Nephron (organoid): ENCODE data around the gene JMY.
"Not testable (repeated sequence)": the region's sequence is repeated elsewhere in the genome, so short reads cannot be mapped to it uniquely, and the experiment has no call there.

ENCODE experiments used
- H3K27ac Mint-ChIP-seq, 3 experiments: 2 replicates each; pipeline ENCODE4 v1.8.0; 2020; ENCODE audit warnings: mixed read lengths in 3 of 3, mild to moderate bottlenecking in 2 of 3, moderate library complexity in 1 of 3
- H3K27me3 Mint-ChIP-seq: 2 replicates; pipeline ENCODE4 v1.8.0; 2021; ENCODE audit warnings: low read depth, mild to moderate bottlenecking, moderate library complexity, mixed read lengths
- H3K36me3 Mint-ChIP-seq: 2 replicates; pipeline ENCODE4 v1.8.0; 2020; ENCODE audit warnings: low read depth, mixed read lengths
- H3K4me1 Mint-ChIP-seq: 2 replicates; pipeline ENCODE4 v1.8.0; 2020; ENCODE audit warnings: mixed read lengths
- H3K4me3 Mint-ChIP-seq, 3 experiments: 2 replicates each; pipeline ENCODE4 v1.8.0; 2020; ENCODE audit warnings: mild to moderate bottlenecking in 3 of 3, mixed read lengths in 3 of 3, moderate library complexity in 2 of 3
- H3K9me3 Mint-ChIP-seq: 2 replicates; pipeline ENCODE4 v1.8.0; 2020; ENCODE audit warnings: mixed read lengths
- TF ChIP-seq, protein P1 (sequence below), 3 experiments: fragments of 200-600 bp; sonication (generic); IDR thresholded peaks; one replicate each; pipeline ENCODE4 v1.5.0; 2021; ENCODE audit warnings: antibody characterized with exemption in 3 of 3; ENCODE audit not compliant: unreplicated experiment in 3 of 3

Gene JMY

DNA sequence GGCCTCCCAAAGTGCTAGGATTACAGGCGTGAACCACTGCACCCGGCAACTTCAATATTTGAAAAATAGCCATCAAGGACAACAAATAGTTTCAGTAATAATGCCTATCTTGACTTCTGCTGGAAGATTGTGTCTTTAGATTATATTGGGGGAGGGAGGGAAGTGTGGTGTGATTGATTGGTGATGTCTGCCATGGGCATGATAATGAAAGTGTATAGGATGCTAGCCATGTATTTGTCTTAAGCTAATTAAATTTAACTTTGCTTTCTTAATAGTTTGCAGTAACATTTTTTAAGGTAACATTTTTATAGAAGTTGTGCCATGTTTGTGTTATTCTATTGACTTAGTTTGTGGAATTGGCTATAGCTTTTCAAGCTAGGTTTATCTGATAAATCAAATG is 4.6 kb downstream of the JMY start:
- Mint-ChIP-seq H3K4me1 (peaks cover 43% of the 10 kb centered on the region), H3K9me3 (no peaks in the 10 kb centered on the region), H3K27ac (no peak overlapping the region), H3K36me3 (peaks cover 8% of the 10 kb centered on the region), H3K27me3 (peaks cover 7% of the 10 kb centered on the region), H3K4me3 (peak overlapping the region; percentile 13 to 62 (median 42))
- TF ChIP-seq, protein P1, sequence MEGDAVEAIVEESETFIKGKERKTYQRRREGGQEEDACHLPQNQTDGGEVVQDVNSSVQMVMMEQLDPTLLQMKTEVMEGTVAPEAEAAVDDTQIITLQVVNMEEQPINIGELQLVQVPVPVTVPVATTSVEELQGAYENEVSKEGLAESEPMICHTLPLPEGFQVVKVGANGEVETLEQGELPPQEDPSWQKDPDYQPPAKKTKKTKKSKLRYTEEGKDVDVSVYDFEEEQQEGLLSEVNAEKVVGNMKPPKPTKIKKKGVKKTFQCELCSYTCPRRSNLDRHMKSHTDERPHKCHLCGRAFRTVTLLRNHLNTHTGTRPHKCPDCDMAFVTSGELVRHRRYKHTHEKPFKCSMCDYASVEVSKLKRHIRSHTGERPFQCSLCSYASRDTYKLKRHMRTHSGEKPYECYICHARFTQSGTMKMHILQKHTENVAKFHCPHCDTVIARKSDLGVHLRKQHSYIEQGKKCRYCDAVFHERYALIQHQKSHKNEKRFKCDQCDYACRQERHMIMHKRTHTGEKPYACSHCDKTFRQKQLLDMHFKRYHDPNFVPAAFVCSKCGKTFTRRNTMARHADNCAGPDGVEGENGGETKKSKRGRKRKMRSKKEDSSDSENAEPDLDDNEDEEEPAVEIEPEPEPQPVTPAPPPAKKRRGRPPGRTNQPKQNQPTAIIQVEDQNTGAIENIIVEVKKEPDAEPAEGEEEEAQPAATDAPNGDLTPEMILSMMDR (IDR thresholded peaks at IDR 0.05; ENCODE audit: unreplicated experiment in 3 of 3): no peak

DNA sequence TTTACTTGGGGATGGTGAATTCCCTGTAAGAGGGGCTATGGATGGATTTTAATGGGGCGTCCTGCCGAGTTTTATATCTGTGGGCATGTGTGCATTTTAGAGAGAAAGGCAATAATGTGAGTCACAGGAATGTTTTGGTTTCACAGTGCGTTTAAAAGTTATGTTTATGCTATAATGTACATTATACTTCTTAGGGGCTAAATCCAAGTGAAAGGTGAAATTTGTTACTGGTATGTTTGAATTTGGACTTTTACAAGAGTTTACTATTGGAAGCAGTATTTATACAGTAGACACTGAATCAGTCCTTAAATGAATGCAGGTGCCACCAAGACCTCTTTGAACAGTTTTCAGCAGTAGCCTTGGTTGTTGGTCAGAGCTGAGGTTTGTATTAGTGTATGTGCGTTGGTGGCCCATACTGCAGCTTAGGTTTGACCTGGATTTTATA is 5.6 kb downstream of the JMY start:
- H3K9me3 Mint-ChIP-seq: no peaks in the 10 kb centered on the region
- H3K27me3 Mint-ChIP-seq: peaks cover 6% of the 10 kb centered on the region
- H3K27ac Mint-ChIP-seq: no peak overlapping the region
- TF ChIP-seq, protein P1 (IDR thresholded peaks at IDR 0.05; ENCODE audit: unreplicated experiment in 3 of 3): no peak
- peaks cover 8% of the 10 kb centered on the region for H3K36me3 Mint-ChIP-seq
- peaks cover 42% of the 10 kb centered on the region for H3K4me1 Mint-ChIP-seq
- peak overlapping the region in 2 of 3 experiments; percentile 12 to 51 for H3K4me3 Mint-ChIP-seq

DNA sequence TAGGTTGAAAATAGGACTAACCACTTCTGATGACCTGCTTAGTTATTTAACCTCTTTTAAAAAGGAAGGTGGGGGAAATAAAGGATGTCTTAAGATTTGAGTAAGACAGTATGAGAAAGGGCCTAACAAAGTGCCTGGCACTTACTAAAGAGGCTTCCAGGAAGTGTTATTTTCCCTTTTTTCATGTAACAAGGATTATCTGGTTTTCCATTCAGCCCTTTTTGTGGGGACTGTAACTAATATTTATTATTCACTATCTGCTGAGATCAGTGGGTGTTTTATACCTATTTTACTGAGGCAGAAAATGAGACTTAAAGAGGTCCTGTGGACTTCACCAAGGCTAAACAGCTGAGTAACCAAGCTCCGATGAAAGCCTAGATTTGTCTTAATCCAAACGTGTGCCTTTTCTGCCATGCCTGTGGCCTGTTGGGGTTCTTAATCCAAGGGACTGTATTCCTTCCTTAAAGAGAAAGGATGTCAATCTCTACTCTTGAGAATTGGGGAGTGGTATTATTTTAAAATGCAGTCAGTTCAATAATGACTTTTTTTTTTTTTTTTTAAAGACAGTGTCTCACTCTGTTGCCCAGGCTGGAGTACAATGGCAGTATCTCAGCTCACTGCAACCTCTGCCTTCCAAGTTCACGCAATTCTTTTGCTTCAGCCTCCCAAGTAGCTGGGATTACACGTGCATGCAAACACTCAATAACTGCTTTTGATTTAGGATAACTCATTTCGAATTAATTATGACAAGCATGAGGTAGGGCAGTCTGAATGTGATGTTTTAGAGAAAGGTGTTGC is 6.5 kb downstream of the JMY start:
- TF ChIP-seq, protein P1 (IDR thresholded peaks at IDR 0.05; ENCODE audit: unreplicated experiment in 3 of 3): no peak
- H3K27ac Mint-ChIP-seq: peak overlapping the region in 1 of 3 experiments; percentile 14
- H3K4me3 Mint-ChIP-seq: no peak overlapping the region
- peaks cover 42% of the 10 kb centered on the region for H3K4me1 Mint-ChIP-seq
- no peaks in the 10 kb centered on the region for H3K9me3 Mint-ChIP-seq
- peaks cover 8% of the 10 kb centered on the region for H3K36me3 Mint-ChIP-seq
- peaks cover 2% of the 10 kb centered on the region for H3K27me3 Mint-ChIP-seq

DNA sequence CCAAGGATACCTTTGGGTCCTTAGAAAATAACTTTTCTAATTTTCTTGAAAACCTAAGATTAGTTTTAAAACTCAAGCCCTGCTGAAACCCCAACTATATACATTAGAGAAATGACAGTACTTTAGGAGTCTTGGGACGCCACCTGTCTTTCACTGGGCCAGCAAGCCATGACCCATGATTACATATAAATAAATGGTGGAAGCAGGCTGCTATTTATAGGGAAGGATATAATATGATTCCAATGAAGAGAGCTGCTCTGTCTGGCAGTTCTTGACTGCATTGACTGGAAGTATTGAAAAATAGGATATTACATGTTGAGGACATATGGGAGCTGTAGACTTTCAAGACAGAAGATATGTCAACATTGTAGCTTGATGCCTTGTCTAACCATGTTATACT is 7.3 kb downstream of the JMY start:
- H3K36me3 Mint-ChIP-seq: peaks cover 8% of the 10 kb centered on the region
- peaks cover 34% of the 10 kb centered on the region for H3K4me1 Mint-ChIP-seq
- peak overlapping the region in 1 of 3 experiments; percentile 14 for H3K27ac Mint-ChIP-seq

DNA sequence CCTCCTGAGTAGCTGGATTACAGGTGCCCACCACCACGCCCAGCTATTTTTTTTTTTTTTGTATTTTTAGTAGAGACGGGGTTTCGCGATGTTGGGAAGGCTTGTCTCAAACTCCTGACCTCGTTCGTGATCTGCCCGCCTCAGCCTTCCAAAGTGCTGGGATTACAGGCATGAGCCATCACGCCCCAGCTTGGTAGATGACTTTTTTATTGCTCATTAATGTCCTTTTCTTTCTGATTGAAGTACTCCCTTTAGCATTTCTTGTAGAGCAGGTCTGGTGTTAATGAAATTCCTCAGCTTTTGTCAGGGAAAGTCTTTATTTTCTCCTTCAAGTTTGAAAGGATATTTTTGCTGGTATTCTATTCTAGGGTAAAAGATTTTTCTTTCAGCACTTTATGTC is 18.1 kb downstream of the JMY start:
- Mint-ChIP-seq H3K27ac (peak overlapping the region in 1 of 3 experiments; percentile 40), H3K36me3 (peaks cover 20% of the 10 kb centered on the region)
- not testable (repeated sequence) for H3K27me3 Mint-ChIP-seq, H3K4me3 Mint-ChIP-seq, H3K4me1 Mint-ChIP-seq, H3K9me3 Mint-ChIP-seq

More for the DNA sequence above, 7.3 kb downstream of the JMY start:
- TF ChIP-seq, protein P1 (IDR thresholded peaks at IDR 0.05; ENCODE audit: unreplicated experiment in 3 of 3): no peak
- Mint-ChIP-seq H3K4me3 (no peak overlapping the region), H3K9me3 (no peaks in the 10 kb centered on the region), H3K27me3 (no peaks in the 10 kb centered on the region)

DNA sequence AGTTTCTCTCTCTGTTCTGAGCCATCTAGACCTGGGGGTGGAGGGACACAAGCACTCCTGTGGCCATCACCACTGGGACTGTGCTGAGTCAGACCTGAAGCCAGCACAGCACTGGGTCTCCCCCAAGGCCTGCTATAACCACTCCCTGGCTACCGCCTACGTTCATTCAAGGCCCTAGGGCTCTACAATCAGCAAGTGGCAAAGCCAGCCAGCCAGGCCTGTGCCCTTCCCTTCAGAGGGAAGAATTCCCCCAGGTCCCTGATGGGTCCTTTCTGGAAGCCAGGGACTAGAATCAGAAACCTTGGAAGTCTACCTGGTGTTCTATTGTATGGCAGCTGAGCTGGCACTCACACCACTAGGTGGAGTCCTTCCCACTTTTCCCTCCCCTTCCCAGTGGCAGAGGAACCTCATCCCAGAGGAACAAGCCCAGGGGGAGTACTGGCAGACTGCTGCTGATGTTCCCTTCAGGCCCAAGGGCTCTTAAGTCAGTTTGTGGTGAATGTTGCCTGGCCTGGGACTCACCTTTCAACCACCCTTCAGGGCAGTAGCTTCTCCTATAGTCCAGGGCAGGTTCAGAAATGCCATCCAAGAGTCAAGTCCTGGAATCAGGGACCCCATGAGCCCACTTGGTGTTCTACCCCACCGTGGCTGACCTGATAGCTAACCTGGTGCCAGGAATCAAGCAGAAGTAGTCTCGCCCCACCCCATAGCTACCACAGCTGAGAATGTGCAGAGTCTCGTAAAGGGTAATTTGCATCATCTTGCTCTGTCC is 20.0 kb downstream of the JMY start:
- Mint-ChIP-seq H3K36me3 (peaks cover 17% of the 10 kb centered on the region), H3K27ac (no peak overlapping the region), H3K9me3 (peaks cover 8% of the 10 kb centered on the region)

More for the DNA sequence above, 20.0 kb downstream of the JMY start:
- no peaks in the 10 kb centered on the region for H3K27me3 Mint-ChIP-seq
- H3K4me1 Mint-ChIP-seq: no peaks in the 10 kb centered on the region
- TF ChIP-seq, protein P1 (IDR thresholded peaks at IDR 0.05; ENCODE audit: unreplicated experiment in 3 of 3): peak in 1 of 3 experiments; percentile 51
- H3K4me3 Mint-ChIP-seq: no peak overlapping the region
